Measurements from ENCODE around the gene EPRS1.

GRCh38 chr1:220003610-220004299, 42.5 kb downstream of the EPRS1 start:
- TF ChIP-seq CTCF (IDR thresholded peaks at IDR 0.05) = no peak
- TF ChIP-seq POLR2A (IDR thresholded peaks at IDR 0.05) = no peak

Data from right lobe of liver (tissue), 4 donors.